Nephron (organoid): ENCODE measurements around the gene SIRT2.

Experiments
- H3K27ac Mint-ChIP-seq, 3 experiments: 2 replicates each; pipeline ENCODE4 v1.8.0; 2020; ENCODE audit warnings: mixed read lengths in 3 of 3, mild to moderate bottlenecking in 2 of 3, moderate library complexity in 1 of 3
- H3K27me3 Mint-ChIP-seq: 2 replicates; pipeline ENCODE4 v1.8.0; 2021; ENCODE audit warnings: low read depth, mild to moderate bottlenecking, moderate library complexity, mixed read lengths
- H3K36me3 Mint-ChIP-seq: 2 replicates; pipeline ENCODE4 v1.8.0; 2020; ENCODE audit warnings: low read depth, mixed read lengths
- H3K4me1 Mint-ChIP-seq: 2 replicates; pipeline ENCODE4 v1.8.0; 2020; ENCODE audit warnings: mixed read lengths
- H3K4me3 Mint-ChIP-seq, 3 experiments: 2 replicates each; pipeline ENCODE4 v1.8.0; 2020; ENCODE audit warnings: mild to moderate bottlenecking in 3 of 3, mixed read lengths in 3 of 3, moderate library complexity in 2 of 3
- H3K9me3 Mint-ChIP-seq: 2 replicates; pipeline ENCODE4 v1.8.0; 2020; ENCODE audit warnings: mixed read lengths
- CTCF ChIP-seq, 3 experiments: fragments of 200-600 bp; sonication (generic); IDR thresholded peaks; one replicate each; pipeline ENCODE4 v1.5.0; 2021; ENCODE audit warnings: antibody characterized with exemption in 3 of 3; ENCODE audit not compliant: unreplicated experiment in 3 of 3

The SIRT2 gene

GRCh38 chr19:38869836-38870607, 29.4 kb downstream of the SIRT2 start:
- Mint-ChIP-seq H3K27me3 (peaks cover 22% of the 10 kb centered on the region), H3K36me3 (no peaks in the 10 kb centered on the region), H3K27ac (peak overlapping the region in 1 of 3 experiments; percentile 29), H3K4me1 (peaks cover 10% of the 10 kb centered on the region), H3K4me3 (peak overlapping the region; percentile 60 to 73 (median 67)), H3K9me3 (no peaks in the 10 kb centered on the region)
- peak; percentile 62 to 81 (median 74) for TF ChIP-seq CTCF (IDR thresholded peaks at IDR 0.05; ENCODE audit: unreplicated experiment in 3 of 3)

GRCh38 chr19:38869160-38869835, 30.1 kb downstream of the SIRT2 start:
- Mint-ChIP-seq H3K4me1 (peaks cover 18% of the 10 kb centered on the region), H3K4me3 (peak overlapping the region; percentile 60 to 73 (median 67)), H3K36me3 (no peaks in the 10 kb centered on the region), H3K9me3 (no peaks in the 10 kb centered on the region), H3K27ac (peak overlapping the region in 1 of 3 experiments; percentile 29), H3K27me3 (peaks cover 22% of the 10 kb centered on the region)
- no peak for TF ChIP-seq CTCF (IDR thresholded peaks at IDR 0.05; ENCODE audit: unreplicated experiment in 3 of 3)

- peaks cover 22% of the 10 kb centered on the region for H3K27me3 Mint-ChIP-seq
- peaks cover 19% of the 10 kb centered on the region for H3K4me1 Mint-ChIP-seq
- H3K27ac Mint-ChIP-seq: no peak overlapping the region
- H3K36me3 Mint-ChIP-seq: no peaks in the 10 kb centered on the region
- H3K4me3 Mint-ChIP-seq: peak overlapping the region in 1 of 3 experiments; percentile 14
- no peaks in the 10 kb centered on the region for H3K9me3 Mint-ChIP-seq
- TF ChIP-seq CTCF (IDR thresholded peaks at IDR 0.05; ENCODE audit: unreplicated experiment in 3 of 3): no peak
These were observed 30.9 kb downstream of the SIRT2 start for GRCh38 chr19:38868551-38868950.

GRCh38 chr19:38867171-38867780, 32.1 kb downstream of the SIRT2 start:
- peaks cover 22% of the 10 kb centered on the region for H3K27me3 Mint-ChIP-seq
- no peak overlapping the region for H3K4me3 Mint-ChIP-seq
- H3K9me3 Mint-ChIP-seq: no peaks in the 10 kb centered on the region
- H3K27ac Mint-ChIP-seq: no peak overlapping the region
- H3K4me1 Mint-ChIP-seq: peaks cover 23% of the 10 kb centered on the region
- TF ChIP-seq CTCF (IDR thresholded peaks at IDR 0.05; ENCODE audit: unreplicated experiment in 3 of 3): no peak
- no peaks in the 10 kb centered on the region for H3K36me3 Mint-ChIP-seq

- Mint-ChIP-seq H3K4me1 (peaks cover 45% of the 10 kb centered on the region), H3K27me3 (peaks cover 7% of the 10 kb centered on the region), H3K27ac (peak overlapping the region; percentile 55 to 90 (median 88)), H3K4me3 (peak overlapping the region in 1 of 3 experiments; percentile 0), H3K36me3 (no peaks in the 10 kb centered on the region), H3K9me3 (no peaks in the 10 kb centered on the region)
- TF ChIP-seq CTCF (IDR thresholded peaks at IDR 0.05; ENCODE audit: unreplicated experiment in 3 of 3): no peak
These were observed 36.9 kb downstream of the SIRT2 start for GRCh38 chr19:38862321-38863059.
